Activated T-helper 2 cell treated with anti-CD3 and anti-CD28 coated beads, Interferon-gamma antibody, Interleukin-2, Interleukin-4, amounts not matched to agents 10 μg/mL and 5 μg/mL and 100 μg/mL, durations not matched to agents 14 hours and 24 hours and 36 hours (primary cell): ENCODE data around the gene GNRHR. TPM values are rescaled to one million over a fixed set of nuclear protein-coding genes. Genes with fewer than 3 reads are reported as not detected.
"Not testable (repeated sequence)": the region's sequence is repeated elsewhere in the genome, so short reads cannot be mapped to it uniquely, and the experiment has no call there.

Experiments
- DNase-seq: peaks from one replicate; pipeline ENCODE4 v3.0.0; 2021; ENCODE audit warnings: low spot score
- H3K27ac Mint-ChIP-seq: one replicate; pipeline ENCODE4 v1.8.0; 2021; ENCODE audit warnings: mixed read lengths
- H3K27me3 Mint-ChIP-seq: one replicate; pipeline ENCODE4 v1.8.0; 2021; ENCODE audit warnings: low read depth, mixed read lengths
- H3K36me3 Mint-ChIP-seq: one replicate; pipeline ENCODE4 v1.8.0; 2021; ENCODE audit warnings: low read depth, mixed read lengths
- H3K4me1 Mint-ChIP-seq: one replicate; pipeline ENCODE4 v1.8.0; 2021; ENCODE audit warnings: low read depth, mixed read lengths
- H3K4me3 Mint-ChIP-seq: one replicate; pipeline ENCODE4 v1.8.0; 2021; ENCODE audit warnings: low read depth, mild to moderate bottlenecking, moderate library complexity, mixed read lengths
- H3K9me3 Mint-ChIP-seq: one replicate; pipeline ENCODE4 v1.8.0; 2021; ENCODE audit warnings: mixed read lengths
- intact Hi-C: fragments of 100-400 bp; cut with micrococcal nuclease; formaldehyde crosslinking; loops from one replicate; pipeline ENCODE4 v1.15.1; 2023
- total RNA-seq: library from RNA; stranded (reverse); gene quantifications from 2 replicates; pipeline ENCODE4 v1.2.3, GENCODE V29; 2022

GNRHR gene
- total RNA-seq, 1 donor from 2014 or later = not detected

GRCh38 chr4:67712000-67712625 lies 42.1 kb downstream of the GNRHR start:
- no peak for DNase-seq
- Mint-ChIP-seq H3K27me3 (no peaks in the 10 kb centered on the region), H3K4me3 (no peak overlapping the region), H3K27ac (no peak overlapping the region), H3K9me3 (peaks cover 14% of the 10 kb centered on the region), H3K4me1 (peaks cover 30% of the 10 kb centered on the region), H3K36me3 (peaks cover 54% of the 10 kb centered on the region)
- intact Hi-C loops = no loop called here

GRCh38 chr4:67706682-67707081 lies 47.5 kb downstream of the GNRHR start:
- H3K4me1 Mint-ChIP-seq = peaks cover 40% of the 10 kb centered on the region
- not testable (repeated sequence) for H3K27me3 Mint-ChIP-seq, H3K27ac Mint-ChIP-seq, DNase-seq, H3K4me3 Mint-ChIP-seq
- peaks cover 72% of the 10 kb centered on the region for H3K36me3 Mint-ChIP-seq
- intact Hi-C loops = loop anchor here (10.0 kb wide), 1 partner anchor 538 kb away; the partner anchor contains the start of gene TMPRSS11B
- peaks cover 36% of the 10 kb centered on the region for H3K9me3 Mint-ChIP-seq

- DNase-seq = no peak
- intact Hi-C loops = loop anchor here (5.0 to 10.0 kb wide), 2 partner anchors 48 to 540 kb away; partner anchors contain the start of gene TMPRSS11B
- Mint-ChIP-seq H3K4me1 (peaks cover 39% of the 10 kb centered on the region), H3K27me3 (no peaks in the 10 kb centered on the region), H3K4me3 (no peak overlapping the region), H3K27ac (no peak overlapping the region), H3K9me3 (peaks cover 36% of the 10 kb centered on the region), H3K36me3 (peaks cover 70% of the 10 kb centered on the region)
Observed at GRCh38 chr4:67704843-67705242, 49.3 kb downstream of the GNRHR start.

GRCh38 chr4:67702166-67702565 lies 52.0 kb downstream of the GNRHR start:
- Mint-ChIP-seq H3K27me3 (no peaks in the 10 kb centered on the region), H3K4me3 (peak overlapping the region; percentile 99), H3K4me1 (peaks cover 51% of the 10 kb centered on the region), H3K36me3 (peaks cover 60% of the 10 kb centered on the region), H3K27ac (no peak overlapping the region), H3K9me3 (peaks cover 23% of the 10 kb centered on the region)
- intact Hi-C loops = loop anchor here (5.0 to 10.0 kb wide), 2 partner anchors 45 to 543 kb away; partner anchors contain the start of gene TMPRSS11B
- no peak for DNase-seq

GRCh38 chr4:67701517-67701850 lies 52.7 kb downstream of the GNRHR start:
- Mint-ChIP-seq H3K4me1 (peaks cover 50% of the 10 kb centered on the region), H3K27me3 (no peaks in the 10 kb centered on the region), H3K4me3 (peak overlapping the region; percentile 99), H3K9me3 (peaks cover 16% of the 10 kb centered on the region), H3K36me3 (peaks cover 54% of the 10 kb centered on the region), H3K27ac (peak overlapping the region; percentile 96)
- intact Hi-C loops = loop anchor here (1.0 to 10.0 kb wide), 9 partner anchors 13 to 649 kb away; partner anchors contain the start of genes CENPC, TMPRSS11B and YTHDC1
- no peak for DNase-seq

- Mint-ChIP-seq H3K27ac (peak within 1 kb of the TSS; percentile 96), H3K27me3 (no peaks in the 10 kb centered on the region), H3K4me3 (peak within 1 kb of the TSS; percentile 99), H3K36me3 (peaks cover 54% of the 10 kb centered on the region), H3K4me1 (peaks cover 53% of the 10 kb centered on the region), H3K9me3 (peaks cover 11% of the 10 kb centered on the region)
- intact Hi-C loops = loop anchor here (1.0 to 10.0 kb wide), 9 partner anchors 13 to 650 kb away; partner anchors contain the start of genes CENPC, TMPRSS11B and YTHDC1
- peak; percentile 94 for DNase-seq
Observed at GRCh38 chr4:67700738-67701516, 53.3 kb downstream of the GNRHR start, which contains the start of gene UBA6. TSS of gene UBA6 (minus strand) at chr4:67701155. CDS start at chr4:67701119, 36 bp downstream.

- no peaks in the 10 kb centered on the region for H3K27me3 Mint-ChIP-seq
Observed at GRCh38 chr4:67700116-67700737, 54.0 kb downstream of the GNRHR start.

GRCh38 chr4:67699603-67700002 lies 54.6 kb downstream of the GNRHR start:
- intact Hi-C loops = loop anchor here (2.0 to 10.0 kb wide), 5 partner anchors 15 to 651 kb away; partner anchors contain the start of genes TMPRSS11B and YTHDC1
- no peak for DNase-seq
- H3K4me3 Mint-ChIP-seq = peak overlapping the region; percentile 99
- H3K27me3 Mint-ChIP-seq = no peaks in the 10 kb centered on the region
- H3K9me3 Mint-ChIP-seq = no peaks in the 10 kb centered on the region
- H3K36me3 Mint-ChIP-seq = peaks cover 55% of the 10 kb centered on the region
- H3K4me1 Mint-ChIP-seq = peaks cover 46% of the 10 kb centered on the region
- no peak overlapping the region for H3K27ac Mint-ChIP-seq

More at GRCh38 chr4:67700116-67700737, 54.0 kb downstream of the GNRHR start:
- Mint-ChIP-seq H3K27ac (peak overlapping the region; percentile 96), H3K9me3 (peaks cover 4% of the 10 kb centered on the region), H3K36me3 (peaks cover 54% of the 10 kb centered on the region), H3K4me1 (peaks cover 47% of the 10 kb centered on the region), H3K4me3 (peak overlapping the region; percentile 99)
- intact Hi-C loops = loop anchor here (2.0 to 10.0 kb wide), 5 partner anchors 15 to 651 kb away; partner anchors contain the start of genes TMPRSS11B and YTHDC1
- no peak for DNase-seq

GRCh38 chr4:67697860-67698687 lies 56.1 kb downstream of the GNRHR start:
- no peak for DNase-seq
- Mint-ChIP-seq H3K36me3 (peaks cover 54% of the 10 kb centered on the region), H3K9me3 (no peaks in the 10 kb centered on the region), H3K27ac (no peak overlapping the region), H3K4me3 (no peak overlapping the region), H3K27me3 (no peaks in the 10 kb centered on the region), H3K4me1 (peaks cover 38% of the 10 kb centered on the region)
- intact Hi-C loops = no loop called here

GRCh38 chr4:67696061-67696460 lies 58.1 kb downstream of the GNRHR start:
- Mint-ChIP-seq H3K9me3 (peaks cover 8% of the 10 kb centered on the region), H3K27me3 (no peaks in the 10 kb centered on the region), H3K4me1 (peaks cover 34% of the 10 kb centered on the region), H3K4me3 (no peak overlapping the region), H3K27ac (no peak overlapping the region), H3K36me3 (peaks cover 68% of the 10 kb centered on the region)
- DNase-seq = no peak
- intact Hi-C loops = no loop called here

GRCh38 chr4:67694662-67695061 lies 59.5 kb downstream of the GNRHR start:
- intact Hi-C loops = loop anchor here (2.0 kb wide), 1 partner anchor 30 kb away; no protein-coding TSS in a partner anchor
- Mint-ChIP-seq H3K4me3 (no peak overlapping the region), H3K27me3 (no peaks in the 10 kb centered on the region), H3K27ac (no peak overlapping the region), H3K9me3 (peaks cover 8% of the 10 kb centered on the region), H3K36me3 (peaks cover 75% of the 10 kb centered on the region), H3K4me1 (peaks cover 39% of the 10 kb centered on the region)
- no peak for DNase-seq

- Mint-ChIP-seq H3K27ac (no peak overlapping the region), H3K9me3 (peaks cover 8% of the 10 kb centered on the region), H3K4me1 (peaks cover 37% of the 10 kb centered on the region), H3K4me3 (no peak overlapping the region), H3K27me3 (no peaks in the 10 kb centered on the region), H3K36me3 (peaks cover 77% of the 10 kb centered on the region)
- intact Hi-C loops = no loop called here
- no peak for DNase-seq
Observed at GRCh38 chr4:67691328-67691727, 62.9 kb downstream of the GNRHR start.
